Ovary (tissue), 9 donors: ENCODE results near the gene CDC42EP2. TPM values are rescaled to one million over a fixed set of nuclear protein-coding genes. Genes with fewer than 3 reads are reported as not detected.
A peak's percentile ranks its signal among the peaks of the same experiment; 100 is the strongest.

Experiments
- DNase-seq, 5 donors: peaks; one replicate each; pipeline ENCODE4 v3.0.0-alpha.2; 2019 to 2020
- H3K27ac ChIP-seq, 2 donors: fragments of 200-600 bp; one replicate each; pipeline versions ENCODE4 v1.5.1 to v1.8.0; 2019 to 2022
- H3K27me3 ChIP-seq: fragments of 200-600 bp; one replicate; pipeline ENCODE4 v1.8.0; 2022
- H3K36me3 ChIP-seq: fragments of 200-600 bp; sonication (generic); one replicate; pipeline ENCODE4 v1.5.1; 2019
- H3K4me1 ChIP-seq: one replicate; pipeline ENCODE4 v1.8.1; 2013; ENCODE audit warnings: mild to moderate bottlenecking, moderate library complexity; ENCODE audit not compliant: insufficient read depth
- H3K4me3 ChIP-seq: fragments of 200-600 bp; sonication (generic); one replicate; pipeline ENCODE4 v1.5.1; 2017
- H3K9me3 ChIP-seq, 2 donors: fragments of 200-600 bp in 1 of 2; sonication (generic) in 1 of 2; one replicate each; pipeline versions ENCODE4 v1.5.1 to v1.8.1; 2013 to 2019; ENCODE audit warnings: mild to moderate bottlenecking in 1 of 2, moderate library complexity in 1 of 2
- EP300 ChIP-seq: sonication (generic); formaldehyde crosslinking; IDR thresholded peaks from one replicate; pipeline ENCODE4 v1.6.1; 2017; ENCODE audit warnings: antibody characterized with exemption
- POLR2A ChIP-seq: fragments of 450-650 bp; IDR thresholded peaks from one replicate; pipeline ENCODE4 v1.6.1; 2017; ENCODE audit warnings: antibody characterized with exemption, mild to moderate bottlenecking, moderate library complexity
- WGBS, 3 donors: extraction: QIAGEN DNeasy Blood & Tissue Kit in 1 of 3; methylation state at CpG; one replicate each; pipeline versions ENCODE4 v1.1.5 to v1.1.7; 2013 to 2017; 5-methylcytosine and 5-hydroxymethylcytosine counted together
- intact Hi-C, 4 donors: fragments of 100-400 bp; cut with DNase I; formaldehyde crosslinking; loops; one replicate each; pipeline versions ENCODE4 v1.11.0 to v1.15.1; 2022 to 2023
- polyA plus RNA-seq, 2 donors: library from polyadenylated mRNA; stranded (reverse); fragments of 200-250 nt in 1 of 2; fragments of 350-450 nt in 1 of 2; fragmentation: Illumina TruSeq in 1 of 2; extraction: RNeasy Lipid Tissue Mini Kit (QIAGEN cat#74804) in 1 of 2; gene quantifications; one replicate each; pipeline ENCODE4 v1.2.3, GENCODE V29; 2013 to 2014
- total RNA-seq, 7 donors: library from RNA; depleted of rRNA in 2 of 7; stranded (reverse); fragments of >200 nt in 2 of 7; fragmentation: NEBNext Ultra II Directional in 3 of 7; extraction: Animal tissue kit (Norgen Biotek cat#: 25700) in 3 of 7; gene quantifications; one replicate each; pipeline versions ENCODE4 v1.1.0 to v1.2.4, GENCODE V29; 2016 to 2023
- TF ChIP-seq, protein P1 (sequence below), 3 donors: fragments of 450-650 bp in 2 of 3; fragments of 200-600 bp in 1 of 3; IDR thresholded peaks; one replicate each; pipeline versions ENCODE4 v1.5.1 to v1.8.0; 2016 to 2022; ENCODE audit warnings: antibody characterized with exemption in 3 of 3, mild to moderate bottlenecking in 1 of 3
- donor health status: DM: no; HTN: no; CAD: no; lungs with moderate emphysema.
- donor health status: DM: no; HTN: no; CAD: no.
- donor health status: Bipolar disorder and iron deficiency.
- donor health status: DM: yes; HTN: yes; CAD: no.
- donor health status: DM: no; HTN: no; CAD: no.
- donor health status: DM: yes; HTN: yes; CAD: no.

The CDC42EP2 gene
- total and polyA plus RNA-seq, 9 donors: 0.48 to 46.9 (median 19.9) TPM

DNA sequence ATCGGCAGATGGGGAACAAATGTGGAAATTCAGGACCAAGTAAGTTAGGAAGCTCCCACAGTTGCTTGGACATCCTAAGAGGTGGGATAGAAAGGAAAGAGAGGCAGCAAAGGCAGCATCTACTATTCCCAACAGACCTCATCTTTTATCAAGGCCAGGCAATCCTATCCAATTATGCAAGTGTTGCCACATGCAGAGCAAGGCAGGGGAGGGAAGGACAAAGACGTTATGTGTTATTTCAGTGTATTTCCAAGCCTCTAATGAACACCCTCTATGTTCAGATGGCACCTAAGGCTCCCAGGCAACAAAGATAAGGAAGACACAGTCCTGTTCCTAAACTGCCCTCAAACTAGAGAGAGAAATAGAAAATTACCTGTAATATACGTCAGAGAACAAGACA, 49.1 kb downstream of the CDC42EP2 start:
- Histone ChIP-seq H3K27ac (no peak overlapping the region), H3K9me3 (no peaks in the 10 kb centered on the region), H3K27me3 (no peaks in the 10 kb centered on the region), H3K4me1 (peaks cover 5% of the 10 kb centered on the region), H3K4me3 (no peak overlapping the region), H3K36me3 (no peaks in the 10 kb centered on the region)
- TF ChIP-seq EP300: no peak
- TF ChIP-seq POLR2A: no peak
- TF ChIP-seq, protein P1, sequence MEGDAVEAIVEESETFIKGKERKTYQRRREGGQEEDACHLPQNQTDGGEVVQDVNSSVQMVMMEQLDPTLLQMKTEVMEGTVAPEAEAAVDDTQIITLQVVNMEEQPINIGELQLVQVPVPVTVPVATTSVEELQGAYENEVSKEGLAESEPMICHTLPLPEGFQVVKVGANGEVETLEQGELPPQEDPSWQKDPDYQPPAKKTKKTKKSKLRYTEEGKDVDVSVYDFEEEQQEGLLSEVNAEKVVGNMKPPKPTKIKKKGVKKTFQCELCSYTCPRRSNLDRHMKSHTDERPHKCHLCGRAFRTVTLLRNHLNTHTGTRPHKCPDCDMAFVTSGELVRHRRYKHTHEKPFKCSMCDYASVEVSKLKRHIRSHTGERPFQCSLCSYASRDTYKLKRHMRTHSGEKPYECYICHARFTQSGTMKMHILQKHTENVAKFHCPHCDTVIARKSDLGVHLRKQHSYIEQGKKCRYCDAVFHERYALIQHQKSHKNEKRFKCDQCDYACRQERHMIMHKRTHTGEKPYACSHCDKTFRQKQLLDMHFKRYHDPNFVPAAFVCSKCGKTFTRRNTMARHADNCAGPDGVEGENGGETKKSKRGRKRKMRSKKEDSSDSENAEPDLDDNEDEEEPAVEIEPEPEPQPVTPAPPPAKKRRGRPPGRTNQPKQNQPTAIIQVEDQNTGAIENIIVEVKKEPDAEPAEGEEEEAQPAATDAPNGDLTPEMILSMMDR (IDR thresholded peaks at IDR 0.05): no peak
- no peak for DNase-seq
- WGBS, 3 donors: 62 to 68% (median 66%) methylated on average over 3 of the region's 3 CpGs
- intact Hi-C loops: no loop called here

DNA sequence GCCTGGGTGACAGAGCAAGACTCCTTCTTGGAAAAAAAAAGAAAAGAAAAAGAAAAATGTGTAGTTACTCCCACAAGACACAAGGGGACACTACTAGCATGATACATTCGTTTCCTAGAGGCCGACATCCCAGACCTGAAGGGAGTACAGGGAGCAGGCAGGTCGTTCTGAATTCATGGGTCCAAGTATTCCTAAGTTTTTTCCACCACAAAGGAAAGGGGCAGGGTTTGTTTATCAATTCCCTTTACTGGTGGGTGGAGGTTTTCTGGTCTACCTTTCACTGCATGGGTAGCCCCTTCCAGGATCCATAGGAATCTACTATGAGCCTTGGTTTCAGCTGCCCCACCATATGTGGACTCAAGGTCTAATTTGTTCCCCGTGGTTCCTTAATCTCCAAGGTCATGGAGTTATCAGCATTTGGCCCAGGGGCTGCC, 51.7 kb downstream of the CDC42EP2 start:
- peak in 1 of 5 donors; percentile 49 for DNase-seq
- Histone ChIP-seq H3K9me3 (no peaks in the 10 kb centered on the region), H3K27me3 (no peaks in the 10 kb centered on the region), H3K4me3 (no peak overlapping the region), H3K27ac (no peak overlapping the region), H3K36me3 (no peaks in the 10 kb centered on the region), H3K4me1 (peaks cover 5% of the 10 kb centered on the region)
- WGBS, 3 donors: 0 to 2% (median 0%) methylated on average over 4 of the region's 4 CpGs
- no peak for TF ChIP-seq POLR2A
- TF ChIP-seq, protein P1 (IDR thresholded peaks at IDR 0.05): peak; percentile 73 to 93 (median 88)
- intact Hi-C loops: no loop called here

DNA sequence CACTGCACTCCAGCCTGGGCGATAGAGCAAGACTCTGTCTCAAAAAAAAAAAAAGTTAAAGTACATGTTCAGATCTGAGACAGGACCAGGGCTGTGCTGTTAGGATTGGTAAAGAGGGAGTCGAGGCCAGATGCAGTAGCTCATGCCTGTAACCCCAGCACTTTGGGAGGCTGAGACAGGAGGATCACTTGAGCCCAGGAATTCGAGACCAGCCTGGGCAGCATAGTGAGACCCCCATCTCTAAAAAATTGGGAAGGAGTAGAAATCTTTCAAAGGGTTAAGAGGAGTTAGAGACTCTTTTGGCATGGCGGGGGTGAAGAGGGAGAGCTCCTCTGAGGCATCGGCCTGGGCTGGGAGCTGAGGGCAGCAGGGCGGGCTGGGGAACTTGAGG, 56.0 kb downstream of the CDC42EP2 start:
- Histone ChIP-seq H3K36me3 (no peaks in the 10 kb centered on the region), H3K27me3 (no peaks in the 10 kb centered on the region), H3K27ac (no peak overlapping the region), H3K4me3 (no peak overlapping the region), H3K9me3 (no peaks in the 10 kb centered on the region), H3K4me1 (peaks cover 5% of the 10 kb centered on the region)
- TF ChIP-seq EP300 (no peak), POLR2A (no peak)
- TF ChIP-seq, protein P1 (IDR thresholded peaks at IDR 0.05): no peak
- intact Hi-C loops: loop anchor here in 1 of 4 donors (5.0 kb wide), 1 partner anchor 142 kb away; no protein-coding TSS in a partner anchor
- DNase-seq: no peak
- WGBS, 3 donors: 77 to 81% (median 79%) methylated on average over 6 of the region's 6 CpGs

Other genes starting within 250 kb of the CDC42EP2 start
- gene CDCA5, start 230.8 kb upstream of the CDC42EP2 start, total RNA-seq: 1 to 10 TPM in 2 of 7 donors, under 1 TPM in 4, not detected in 1; 0.38 to 2.8 (median 0.52) TPM
- gene CDCA5, start 230.8 kb upstream of the CDC42EP2 start, polyA plus RNA-seq: 1 to 10 TPM; 1.0 to 1.2 TPM
- gene ZFPL1, start 230.6 kb upstream of the CDC42EP2 start, total RNA-seq: 10 to 100 TPM; 30.5 to 41.6 (median 35.1) TPM
- gene ZFPL1, start 230.6 kb upstream of the CDC42EP2 start, polyA plus RNA-seq: 10 to 100 TPM; 11.2 to 44.8 TPM
- 100 to 1,000 TPM; 149 to 543 (median 231) TPM for gene VPS51, start 218.7 kb upstream of the CDC42EP2 start, total RNA-seq
- 100 to 1,000 TPM in 1 of 2 donors, 10 to 100 TPM in 1; 51.1 to 221 TPM for gene VPS51, start 218.7 kb upstream of the CDC42EP2 start, polyA plus RNA-seq
- 100 to 1,000 TPM in 1 of 7 donors, 10 to 100 TPM in 6; 30.0 to 170 (median 63.6) TPM for gene TM7SF2, start 203.0 kb upstream of the CDC42EP2 start, total RNA-seq
- gene TM7SF2, start 203.0 kb upstream of the CDC42EP2 start, polyA plus RNA-seq: 100 to 1,000 TPM in 1 of 2 donors, 10 to 100 TPM in 1; 88.8 to 128 TPM
- gene ZNHIT2, start 197.2 kb upstream of the CDC42EP2 start, total RNA-seq: 10 to 100 TPM; 10.0 to 33.7 (median 13.4) TPM
- 10 to 100 TPM in 1 of 2 donors, not detected in 1; 13.1 TPM for gene ZNHIT2, start 197.2 kb upstream of the CDC42EP2 start, polyA plus RNA-seq
- gene FAU, start 192.7 kb upstream of the CDC42EP2 start, total RNA-seq: 1,000 to 10,000 TPM; 1,141 to 2,272 (median 1,835) TPM
- 1,000 to 10,000 TPM; 1,053 to 1,798 TPM for gene FAU, start 192.7 kb upstream of the CDC42EP2 start, polyA plus RNA-seq
- gene MRPL49, start 192.5 kb upstream of the CDC42EP2 start, total RNA-seq: 10 to 100 TPM; 47.1 to 61.8 (median 50.4) TPM
- 100 to 1,000 TPM in 1 of 2 donors, 10 to 100 TPM in 1; 64.0 to 106 TPM for gene MRPL49, start 192.5 kb upstream of the CDC42EP2 start, polyA plus RNA-seq
- 10 to 100 TPM; 21.1 to 73.0 (median 53.3) TPM for gene SYVN1, start 180.3 kb upstream of the CDC42EP2 start, total RNA-seq
- 10 to 100 TPM; 26.7 to 59.6 TPM for gene SYVN1, start 180.3 kb upstream of the CDC42EP2 start, polyA plus RNA-seq
- gene SPDYC, start 144.6 kb upstream of the CDC42EP2 start, total RNA-seq: not detected
- gene SPDYC, start 144.6 kb upstream of the CDC42EP2 start, polyA plus RNA-seq: under 1 TPM in 1 of 2 donors, not detected in 1; 0.07 TPM
- gene CAPN1, start 132.9 kb upstream of the CDC42EP2 start, total RNA-seq: 100 to 1,000 TPM in 6 of 7 donors, 10 to 100 TPM in 1; 99.0 to 178 (median 128) TPM
- 10 to 100 TPM; 20.0 to 67.4 TPM for gene CAPN1, start 132.9 kb upstream of the CDC42EP2 start, polyA plus RNA-seq
- 10 to 100 TPM in 3 of 7 donors, 1 to 10 TPM in 4; 4.5 to 10.4 (median 8.6) TPM for gene POLA2, start 52.9 kb upstream of the CDC42EP2 start, total RNA-seq
- 10 to 100 TPM in 1 of 2 donors, 1 to 10 TPM in 1; 8.6 to 13.3 TPM for gene POLA2, start 52.9 kb upstream of the CDC42EP2 start, polyA plus RNA-seq
- 10 to 100 TPM; 49.7 to 99.1 (median 85.4) TPM for gene DPF2, start 19.0 kb downstream of the CDC42EP2 start, total RNA-seq
- gene DPF2, start 19.0 kb downstream of the CDC42EP2 start, polyA plus RNA-seq: 10 to 100 TPM; 52.0 to 78.4 TPM
- gene TIGD3, start 39.9 kb downstream of the CDC42EP2 start, total RNA-seq: under 1 TPM in 6 of 7 donors, not detected in 1; 0.11 to 0.72 (median 0.34) TPM
- under 1 TPM in 1 of 2 donors, not detected in 1; 0.31 TPM for gene TIGD3, start 39.9 kb downstream of the CDC42EP2 start, polyA plus RNA-seq
- gene SLC25A45, start 67.8 kb downstream of the CDC42EP2 start, total RNA-seq: 1 to 10 TPM; 3.2 to 8.7 (median 4.6) TPM
- gene SLC25A45, start 67.8 kb downstream of the CDC42EP2 start, polyA plus RNA-seq: 1 to 10 TPM; 2.7 to 3.4 TPM
- gene FRMD8, start 71.8 kb downstream of the CDC42EP2 start, total RNA-seq: 10 to 100 TPM; 21.2 to 41.7 (median 25.5) TPM
- gene FRMD8, start 71.8 kb downstream of the CDC42EP2 start, polyA plus RNA-seq: 10 to 100 TPM in 1 of 2 donors, 1 to 10 TPM in 1; 4.3 to 15.8 TPM
- gene NEAT1, start 107.9 kb downstream of the CDC42EP2 start, total RNA-seq: 100 to 1,000 TPM; 175 to 850 (median 372) TPM
- gene NEAT1, start 107.9 kb downstream of the CDC42EP2 start, polyA plus RNA-seq: 100 to 1,000 TPM; 216 to 268 TPM
- gene MALAT1, start 184.2 kb downstream of the CDC42EP2 start, total RNA-seq: over 10,000 TPM in 4 of 7 donors, 1,000 to 10,000 TPM in 3; 4,813 to 13,132 (median 10,519) TPM
- 100 to 1,000 TPM; 396 to 616 TPM for gene MALAT1, start 184.2 kb downstream of the CDC42EP2 start, polyA plus RNA-seq
- gene SCYL1, start 210.2 kb downstream of the CDC42EP2 start, total RNA-seq: 100 to 1,000 TPM in 1 of 7 donors, 10 to 100 TPM in 6; 59.0 to 118 (median 96.2) TPM
- 10 to 100 TPM; 11.7 to 71.6 TPM for gene SCYL1, start 210.2 kb downstream of the CDC42EP2 start, polyA plus RNA-seq
- 100 to 1,000 TPM; 143 to 292 (median 198) TPM for gene LTBP3, start 243.5 kb downstream of the CDC42EP2 start, total RNA-seq
- 100 to 1,000 TPM in 1 of 2 donors, 10 to 100 TPM in 1; 35.9 to 130 TPM for gene LTBP3, start 243.5 kb downstream of the CDC42EP2 start, polyA plus RNA-seq